ENCODE measurements around the gene UBE2D2. TPM values are rescaled to one million over a fixed set of nuclear protein-coding genes. Genes with fewer than 3 reads are reported as not detected.

UBE2D2 gene
- total RNA-seq, 2 experiments from 2014 or later, result 262 to 289 TPM

- H3K36me3 Mint-ChIP-seq (ENCODE audit: low read depth), result no peaks in the 10 kb centered on the region
- H3K27me3 Mint-ChIP-seq, result peaks cover 34% of the 10 kb centered on the region
- ChIA-PET POLR2A (interaction anchor here (0.6 kb wide), 1 partner anchor 109 kb away, joined by 3 read pairs; no protein-coding TSS in a partner anchor), CTCF (interaction anchor here (1.1 kb wide), 1 partner anchor 22 kb away, joined by 5 read pairs; no protein-coding TSS in a partner anchor)
- intact Hi-C loops (cut with DNase I, micrococcal nuclease), result no loop called here
- ATAC-seq, result no peak
- H3K4me1 Mint-ChIP-seq, result peaks cover 24% of the 10 kb centered on the region
- H3K4me3 Mint-ChIP-seq, result no peak overlapping the region
- H3K27ac Mint-ChIP-seq, result no peak overlapping the region
- no peak for DNase-seq
- H3K9me3 Mint-ChIP-seq (ENCODE audit: low read depth), result no peaks in the 10 kb centered on the region
Measured at GRCh38 chr5:139654871-139655491, 93.8 kb downstream of the UBE2D2 start.

GRCh38 chr5:139655727-139656271, 94.7 kb downstream of the UBE2D2 start:
- Mint-ChIP-seq H3K4me3 (no peak overlapping the region), H3K4me1 (peaks cover 18% of the 10 kb centered on the region), H3K27me3 (peaks cover 28% of the 10 kb centered on the region), H3K36me3 (ENCODE audit: low read depth) (no peaks in the 10 kb centered on the region), H3K27ac (no peak overlapping the region), H3K9me3 (ENCODE audit: low read depth) (no peaks in the 10 kb centered on the region)
- DNase-seq, result no peak
- no peak for ATAC-seq
- POLR2A ChIA-PET, result interaction anchor here (0.6 kb wide), 1 partner anchor 109 kb away, joined by 3 read pairs; no protein-coding TSS in a partner anchor
- intact Hi-C loops (cut with DNase I, micrococcal nuclease), result no loop called here
- CTCF ChIA-PET, result interaction anchor here (1.1 kb wide), 1 partner anchor 22 kb away, joined by 5 read pairs; no protein-coding TSS in a partner anchor

GRCh38 chr5:139657363-139658321, 96.5 kb downstream of the UBE2D2 start:
- ATAC-seq, result no peak
- H3K36me3 Mint-ChIP-seq (ENCODE audit: low read depth), result no peaks in the 10 kb centered on the region
- CTCF ChIA-PET, result interaction anchor here (0.6 kb wide), 1 partner anchor 17 kb away, joined by 4 read pairs; no protein-coding TSS in a partner anchor
- no peak for DNase-seq
- no peak overlapping the region for H3K4me3 Mint-ChIP-seq
- intact Hi-C loops (cut with DNase I, micrococcal nuclease), result no loop called here
- peaks cover 14% of the 10 kb centered on the region for H3K27me3 Mint-ChIP-seq
- H3K27ac Mint-ChIP-seq, result no peak overlapping the region
- peaks cover 1% of the 10 kb centered on the region for H3K4me1 Mint-ChIP-seq
- POLR2A ChIA-PET, result no interaction called here
- H3K9me3 Mint-ChIP-seq (ENCODE audit: low read depth), result no peaks in the 10 kb centered on the region

GRCh38 chr5:139658501-139658927, 97.4 kb downstream of the UBE2D2 start:
- H3K27ac Mint-ChIP-seq, result no peak overlapping the region
- intact Hi-C loops (cut with DNase I, micrococcal nuclease), result no loop called here
- peaks cover 9% of the 10 kb centered on the region for H3K27me3 Mint-ChIP-seq
- no peak for DNase-seq
- ATAC-seq, result no peak
- H3K4me3 Mint-ChIP-seq, result no peak overlapping the region
- ChIA-PET CTCF (interaction anchor here (0.5 to 0.6 kb wide), 2 partner anchors 18 to 362 kb away, joined by 4 read pairs; no protein-coding TSS in a partner anchor), POLR2A (no interaction called here)
- H3K9me3 Mint-ChIP-seq (ENCODE audit: low read depth), result no peaks in the 10 kb centered on the region
- H3K36me3 Mint-ChIP-seq (ENCODE audit: low read depth), result no peaks in the 10 kb centered on the region
- no peaks in the 10 kb centered on the region for H3K4me1 Mint-ChIP-seq

GRCh38 chr5:139658928-139659667, 98.0 kb downstream of the UBE2D2 start:
- ATAC-seq (no peak), DNase-seq (no peak)
- H3K4me1 Mint-ChIP-seq, result no peaks in the 10 kb centered on the region
- H3K4me3 Mint-ChIP-seq, result no peak overlapping the region
- intact Hi-C loops (cut with DNase I, micrococcal nuclease), result no loop called here
- ChIA-PET CTCF (interaction anchor here (0.5 kb wide), 1 partner anchor 363 kb away, joined by 4 read pairs; no protein-coding TSS in a partner anchor), POLR2A (no interaction called here)
- no peaks in the 10 kb centered on the region for H3K36me3 Mint-ChIP-seq (ENCODE audit: low read depth)
- peaks cover 5% of the 10 kb centered on the region for H3K27me3 Mint-ChIP-seq
- no peaks in the 10 kb centered on the region for H3K9me3 Mint-ChIP-seq (ENCODE audit: low read depth)
- no peak overlapping the region for H3K27ac Mint-ChIP-seq

GRCh38 chr5:139659695-139660101, 98.6 kb downstream of the UBE2D2 start:
- no peaks in the 10 kb centered on the region for H3K36me3 Mint-ChIP-seq (ENCODE audit: low read depth)
- ATAC-seq, result no peak
- peaks cover 4% of the 10 kb centered on the region for H3K27me3 Mint-ChIP-seq
- H3K4me3 Mint-ChIP-seq, result no peak overlapping the region
- ChIA-PET POLR2A (no interaction called here), CTCF (interaction anchor here (1.4 kb wide), 1 partner anchor 310 kb away, joined by 4 read pairs; no protein-coding TSS in a partner anchor)
- DNase-seq, result no peak
- intact Hi-C loops (cut with DNase I, micrococcal nuclease), result no loop called here
- H3K9me3 Mint-ChIP-seq (ENCODE audit: low read depth), result no peaks in the 10 kb centered on the region
- H3K27ac Mint-ChIP-seq, result no peak overlapping the region
- peaks cover 3% of the 10 kb centered on the region for H3K4me1 Mint-ChIP-seq

- ATAC-seq, result no peak
Measured at GRCh38 chr5:139660105-139660922, 99.2 kb downstream of the UBE2D2 start.

GRCh38 chr5:139660923-139661814, 100.0 kb downstream of the UBE2D2 start:
- DNase-seq (no peak), ATAC-seq (no peak)
- intact Hi-C loops (cut with DNase I, micrococcal nuclease), result no loop called here
- CTCF ChIA-PET, result interaction anchor here (0.6 to 1.4 kb wide), 3 partner anchors 24 to 1143 kb away, joined by 3 to 4 read pairs (median 3); no protein-coding TSS in a partner anchor
- H3K9me3 Mint-ChIP-seq (ENCODE audit: low read depth), result no peaks in the 10 kb centered on the region
- POLR2A ChIA-PET, result no interaction called here
- peaks cover 3% of the 10 kb centered on the region for H3K4me1 Mint-ChIP-seq
- no peak overlapping the region for H3K27ac Mint-ChIP-seq
- no peak overlapping the region for H3K4me3 Mint-ChIP-seq
- H3K36me3 Mint-ChIP-seq (ENCODE audit: low read depth), result no peaks in the 10 kb centered on the region
- H3K27me3 Mint-ChIP-seq, result peaks cover 4% of the 10 kb centered on the region

More at GRCh38 chr5:139660105-139660922, 99.2 kb downstream of the UBE2D2 start:
- ChIA-PET CTCF (interaction anchor here (1.4 kb wide), 1 partner anchor 309 kb away, joined by 4 read pairs; no protein-coding TSS in a partner anchor), POLR2A (no interaction called here)
- peaks cover 4% of the 10 kb centered on the region for H3K27me3 Mint-ChIP-seq
- intact Hi-C loops (cut with DNase I, micrococcal nuclease), result no loop called here
- no peak overlapping the region for H3K27ac Mint-ChIP-seq
- DNase-seq, result no peak
- H3K36me3 Mint-ChIP-seq (ENCODE audit: low read depth), result no peaks in the 10 kb centered on the region
- peaks cover 3% of the 10 kb centered on the region for H3K4me1 Mint-ChIP-seq
- H3K9me3 Mint-ChIP-seq (ENCODE audit: low read depth), result no peaks in the 10 kb centered on the region
- H3K4me3 Mint-ChIP-seq, result no peak overlapping the region

GRCh38 chr5:139662617-139663016, 101.5 kb downstream of the UBE2D2 start:
- H3K4me3 Mint-ChIP-seq, result no peak overlapping the region
- H3K27me3 Mint-ChIP-seq, result peaks cover 4% of the 10 kb centered on the region
- H3K4me1 Mint-ChIP-seq, result peaks cover 14% of the 10 kb centered on the region
- ChIA-PET CTCF (interaction anchor here (0.7 kb wide), 1 partner anchor 12 kb away, joined by 3 read pairs; no protein-coding TSS in a partner anchor), POLR2A (no interaction called here)
- H3K36me3 Mint-ChIP-seq (ENCODE audit: low read depth), result no peaks in the 10 kb centered on the region
- no peak overlapping the region for H3K27ac Mint-ChIP-seq
- intact Hi-C loops (cut with DNase I, micrococcal nuclease), result no loop called here
- ATAC-seq (no peak), DNase-seq (no peak)
- H3K9me3 Mint-ChIP-seq (ENCODE audit: low read depth), result no peaks in the 10 kb centered on the region
